Activated naive CD4-positive, alpha-beta T cell treated with anti-CD3 and anti-CD28 coated beads for 36 hours (primary cell): ENCODE measurements around the gene DACT2. TPM values are rescaled to one million over a fixed set of nuclear protein-coding genes. Genes with fewer than 3 reads are reported as not detected.

Source experiments
- CTCF ChIA-PET: fragments of 350-600 bp; sonication (Branson Sonifier 250); formaldehyde crosslinking; loops from one replicate; lab custom pipeline; 2021; ENCODE audit warnings: antibody characterized with exemption; lab: Charles Lee
- DNase-seq: peaks from one replicate; pipeline ENCODE4 v3.0.0-alpha.2; 2020
- H3K27ac Mint-ChIP-seq: one replicate; pipeline ENCODE4 v1.8.0; 2021; ENCODE audit warnings: mild to moderate bottlenecking, mixed read lengths
- H3K27me3 Mint-ChIP-seq: one replicate; pipeline ENCODE4 v1.8.0; 2021; ENCODE audit warnings: low read depth, mixed read lengths
- H3K36me3 Mint-ChIP-seq: one replicate; pipeline ENCODE4 v1.8.0; 2021; ENCODE audit warnings: low read depth, mixed read lengths
- H3K4me1 Mint-ChIP-seq: one replicate; pipeline ENCODE4 v1.8.0; 2021; ENCODE audit warnings: low read depth, mixed read lengths
- H3K4me3 Mint-ChIP-seq: one replicate; pipeline ENCODE4 v1.8.0; 2021; ENCODE audit warnings: mild to moderate bottlenecking, moderate library complexity, mixed read lengths
- H3K9me3 Mint-ChIP-seq: one replicate; pipeline ENCODE4 v1.8.0; 2021; ENCODE audit warnings: mixed read lengths
- intact Hi-C: fragments of 100-400 bp; cut with micrococcal nuclease; formaldehyde crosslinking; loops from one replicate; pipeline ENCODE4 v1.15.1; 2023
- total RNA-seq, 2 experiments: library from RNA; stranded (reverse); gene quantifications; one replicate each; pipeline ENCODE4 v1.2.3, GENCODE V29; 2021

Gene DACT2
- total RNA-seq, 2 experiments from 2014 or later, result not detected

GRCh38 chr6:168333039-168333438, 13.5 kb upstream of the DACT2 start:
- no peak overlapping the region for H3K27ac Mint-ChIP-seq
- no peaks in the 10 kb centered on the region for H3K4me1 Mint-ChIP-seq
- no peaks in the 10 kb centered on the region for H3K36me3 Mint-ChIP-seq
- no peaks in the 10 kb centered on the region for H3K9me3 Mint-ChIP-seq
- H3K4me3 Mint-ChIP-seq, result no peak overlapping the region
- no peak for DNase-seq
- H3K27me3 Mint-ChIP-seq, result peaks cover 21% of the 10 kb centered on the region
- intact Hi-C loops, result no loop called here
- CTCF ChIA-PET, result no interaction called here

- H3K27ac Mint-ChIP-seq, result no peak overlapping the region
- no peaks in the 10 kb centered on the region for H3K9me3 Mint-ChIP-seq
- H3K4me3 Mint-ChIP-seq, result no peak overlapping the region
- H3K4me1 Mint-ChIP-seq, result no peaks in the 10 kb centered on the region
- CTCF ChIA-PET, result no interaction called here
- H3K36me3 Mint-ChIP-seq, result no peaks in the 10 kb centered on the region
- no peak for DNase-seq
- peaks cover 27% of the 10 kb centered on the region for H3K27me3 Mint-ChIP-seq
- intact Hi-C loops, result no loop called here
Observed at GRCh38 chr6:168332020-168332419, 12.4 kb upstream of the DACT2 start.

- CTCF ChIA-PET, result no interaction called here
Observed at GRCh38 chr6:168331058-168331457, 11.5 kb upstream of the DACT2 start.

GRCh38 chr6:168330403-168330802, 10.8 kb upstream of the DACT2 start:
- peaks cover 38% of the 10 kb centered on the region for H3K27me3 Mint-ChIP-seq
- intact Hi-C loops, result no loop called here
- H3K27ac Mint-ChIP-seq, result no peak overlapping the region
- H3K9me3 Mint-ChIP-seq, result no peaks in the 10 kb centered on the region
- H3K36me3 Mint-ChIP-seq, result no peaks in the 10 kb centered on the region
- H3K4me1 Mint-ChIP-seq, result no peaks in the 10 kb centered on the region
- CTCF ChIA-PET, result interaction anchor here (0.6 kb wide), 1 partner anchor 1061 kb away, joined by 3 read pairs; no protein-coding TSS in a partner anchor
- H3K4me3 Mint-ChIP-seq, result no peak overlapping the region
- DNase-seq, result no peak

More at GRCh38 chr6:168331058-168331457, 11.5 kb upstream of the DACT2 start:
- Mint-ChIP-seq H3K4me1 (no peaks in the 10 kb centered on the region), H3K27ac (no peak overlapping the region), H3K36me3 (no peaks in the 10 kb centered on the region), H3K9me3 (no peaks in the 10 kb centered on the region), H3K27me3 (peaks cover 31% of the 10 kb centered on the region), H3K4me3 (no peak overlapping the region)
- intact Hi-C loops, result no loop called here
- DNase-seq, result no peak

- CTCF ChIA-PET, result no interaction called here
- Mint-ChIP-seq H3K27ac (no peak overlapping the region), H3K4me1 (no peaks in the 10 kb centered on the region), H3K36me3 (no peaks in the 10 kb centered on the region), H3K9me3 (no peaks in the 10 kb centered on the region), H3K4me3 (no peak overlapping the region), H3K27me3 (peaks cover 48% of the 10 kb centered on the region)
- intact Hi-C loops, result no loop called here
- DNase-seq, result no peak
Observed at GRCh38 chr6:168328086-168328485, 8.5 kb upstream of the DACT2 start.

- no peaks in the 10 kb centered on the region for H3K36me3 Mint-ChIP-seq
- intact Hi-C loops, result no loop called here
- peaks cover 53% of the 10 kb centered on the region for H3K27me3 Mint-ChIP-seq
- H3K4me1 Mint-ChIP-seq, result no peaks in the 10 kb centered on the region
- H3K27ac Mint-ChIP-seq, result no peak overlapping the region
- no peak overlapping the region for H3K4me3 Mint-ChIP-seq
- DNase-seq, result no peak
- CTCF ChIA-PET, result interaction anchor here (0.6 to 1.2 kb wide), 2 partner anchors 43 to 47 kb away, joined by 3 read pairs; no protein-coding TSS in a partner anchor
- H3K9me3 Mint-ChIP-seq, result peaks cover under 1% of the 10 kb centered on the region
Observed at GRCh38 chr6:168326294-168327261, 7.0 kb upstream of the DACT2 start.

GRCh38 chr6:168322966-168323365, 3.4 kb upstream of the DACT2 start:
- CTCF ChIA-PET, result no interaction called here
- DNase-seq, result no peak
- intact Hi-C loops, result no loop called here
- Mint-ChIP-seq H3K36me3 (no peaks in the 10 kb centered on the region), H3K4me1 (no peaks in the 10 kb centered on the region), H3K27ac (no peak overlapping the region), H3K27me3 (peaks cover 64% of the 10 kb centered on the region), H3K4me3 (no peak overlapping the region), H3K9me3 (peaks cover 2% of the 10 kb centered on the region)

- intact Hi-C loops, result no loop called here
- Mint-ChIP-seq H3K4me3 (no peak overlapping the region), H3K36me3 (no peaks in the 10 kb centered on the region), H3K9me3 (peaks cover 2% of the 10 kb centered on the region), H3K27me3 (peaks cover 52% of the 10 kb centered on the region), H3K27ac (no peak overlapping the region), H3K4me1 (no peaks in the 10 kb centered on the region)
- DNase-seq, result no peak
- CTCF ChIA-PET, result interaction anchor here (0.6 kb wide), 1 partner anchor 427 kb away, joined by 3 read pairs; no protein-coding TSS in a partner anchor
Observed at GRCh38 chr6:168320634-168321033, 1.1 kb upstream of the DACT2 start.

GRCh38 chr6:168318579-168319278, 848 bp downstream of the DACT2 start:
- Mint-ChIP-seq H3K4me1 (no peaks in the 10 kb centered on the region), H3K4me3 (no peak overlapping the region), H3K36me3 (no peaks in the 10 kb centered on the region), H3K27ac (no peak overlapping the region), H3K9me3 (peaks cover 2% of the 10 kb centered on the region), H3K27me3 (peaks cover 60% of the 10 kb centered on the region)
- intact Hi-C loops, result no loop called here
- CTCF ChIA-PET, result no interaction called here
- no peak for DNase-seq

- DNase-seq, result no peak
- Mint-ChIP-seq H3K4me3 (no peak overlapping the region), H3K4me1 (no peaks in the 10 kb centered on the region), H3K27ac (no peak overlapping the region), H3K9me3 (peaks cover 2% of the 10 kb centered on the region), H3K36me3 (no peaks in the 10 kb centered on the region), H3K27me3 (peaks cover 61% of the 10 kb centered on the region)
- intact Hi-C loops, result no loop called here
- CTCF ChIA-PET, result no interaction called here
Observed at GRCh38 chr6:168318090-168318489, 1.5 kb downstream of the DACT2 start.

GRCh38 chr6:168315596-168315995, 4.0 kb downstream of the DACT2 start:
- CTCF ChIA-PET, result no interaction called here
- peaks cover 42% of the 10 kb centered on the region for H3K27me3 Mint-ChIP-seq
- intact Hi-C loops, result no loop called here
- no peaks in the 10 kb centered on the region for H3K36me3 Mint-ChIP-seq
- H3K4me1 Mint-ChIP-seq, result no peaks in the 10 kb centered on the region
- H3K9me3 Mint-ChIP-seq, result no peaks in the 10 kb centered on the region
- H3K27ac Mint-ChIP-seq, result no peak overlapping the region
- no peak for DNase-seq
- H3K4me3 Mint-ChIP-seq, result no peak overlapping the region

- Mint-ChIP-seq H3K9me3 (no peaks in the 10 kb centered on the region), H3K27me3 (peaks cover 39% of the 10 kb centered on the region), H3K4me1 (no peaks in the 10 kb centered on the region), H3K27ac (no peak overlapping the region), H3K36me3 (no peaks in the 10 kb centered on the region), H3K4me3 (no peak overlapping the region)
- no peak for DNase-seq
- CTCF ChIA-PET, result no interaction called here
- intact Hi-C loops, result no loop called here
Observed at GRCh38 chr6:168314948-168315347, 4.6 kb downstream of the DACT2 start.
